H1 (cell line): Measurements from ENCODE around the gene SSH2. TPM values are rescaled to one million over a fixed set of nuclear protein-coding genes. Genes with fewer than 3 reads are reported as not detected.

Experiments used
- ATF2 ChIP-seq: IDR thresholded peaks from 2 replicates; pipeline ENCODE4 v1.6.1; 2012; ENCODE audit warnings: low read length, inconsistent platforms
- E2F6 ChIP-seq: IDR thresholded peaks from 2 replicates; pipeline ENCODE4 v1.6.1; 2012; ENCODE audit warnings: inconsistent platforms
- EP300 ChIP-seq, 2 experiments: IDR thresholded peaks; 1 replicate in 1 of 2; 2 replicates in 1 of 2; pipeline ENCODE4 v1.6.1; 2011 to 2012; ENCODE audit warnings: low read depth in 2 of 2, low read length in 2 of 2, mild to moderate bottlenecking in 2 of 2, borderline replicate concordance in 1 of 2, inconsistent platforms in 1 of 2, moderate library complexity in 1 of 2
- HDAC2 ChIP-seq, 2 experiments: fragments of 300-600 bp in 1 of 2; sonication (generic) in 1 of 2; IDR thresholded peaks; 2 replicates each; pipeline ENCODE4 v1.6.1; 2011 to 2012; ENCODE audit warnings: low read depth in 2 of 2, low read length in 2 of 2, mild to moderate bottlenecking in 2 of 2, moderate library complexity in 2 of 2, borderline replicate concordance in 1 of 2, inconsistent platforms in 1 of 2
- SIRT6 ChIP-seq: IDR thresholded peaks from one replicate; pipeline ENCODE4 v1.7.1; 2012; ENCODE audit warnings: low read length, inconsistent platforms
- polyA plus RNA-seq, 7 experiments: library from polyadenylated mRNA; depleted of rRNA in 3 of 7; stranded (reverse) in 5 of 7; unstranded in 2 of 7; fragments of >200 nt in 5 of 7; fragments of 200-250 nt in 2 of 7; gene quantifications; 1 replicate in 5 of 7; 2 replicates in 1 of 7; 4 replicates in 1 of 7; pipeline versions ENCODE4 v1.2.1 to v1.2.3, GENCODE V29; 2011 to 2013; ENCODE audit warnings: missing spikeins in 2 of 7, mixed read lengths in 2 of 7
- total RNA-seq: library from RNA; stranded (reverse); fragmentation: NEBNext Ultra II Directional; extraction: Animal tissue kit (Norgen Biotek cat#: 25700); gene quantifications from 2 replicates; pipeline ENCODE4 v1.2.1, GENCODE V29; 2021

SSH2 gene
- total and polyA plus RNA-seq, 2 of the 8 experiments (the other 6 are each of a cell fraction or from before 2014, with no cell fraction given) = 5.2 to 15.9 TPM

- TF ChIP-seq ATF2 (no peak), E2F6 (no peak), SIRT6 (no peak), EP300 (IDR thresholded peaks at IDR 0.05; ENCODE audit: borderline replicate concordance in 1 of 2, low read depth in 2 of 2, low read length in 2 of 2) (no peak), HDAC2 (IDR thresholded peaks at IDR 0.05; ENCODE audit: borderline replicate concordance in 1 of 2, low read depth in 2 of 2, low read length in 2 of 2) (no peak)
Observed at GRCh38 chr17:29715680-29716079, 214.3 kb downstream of the SSH2 start (continued).
